NCI-H345 (cell line): ENCODE measurements around the gene ZNF548.
"Not testable (repeated sequence)": the region's sequence is repeated elsewhere in the genome, so short reads cannot be mapped to it uniquely, and the experiment has no call there.

Experiments
- DNase-seq: peaks from one replicate; lab custom pipeline; 2025; lab: John Stamatoyannopoulos, UW

Gene ZNF548

GRCh38 chr19:57389730-57390598 is at the start of gene ZNF548:
TSS of gene ZNF548 (plus strand) at chr19:57389854. CDS start at chr19:57390100, 246 bp downstream.
- DNase-seq, result peak; percentile 94

- DNase-seq, result no peak
Measured at GRCh38 chr19:57342582-57342981, 47.1 kb upstream of the ZNF548 start.

GRCh38 chr19:57348136-57348535 is 41.5 kb upstream of the ZNF548 start:
- no peak for DNase-seq

- DNase-seq, result peak; percentile 90
Measured at GRCh38 chr19:57350877-57351805, 38.5 kb upstream of the ZNF548 start, which contains the start of gene ZNF304. TSS of gene ZNF304 (plus strand) at chr19:57351271. CDS start at chr19:57351665, 394 bp downstream.

- no peak for DNase-seq
Measured at GRCh38 chr19:57351867-57352266, 37.8 kb upstream of the ZNF548 start.

GRCh38 chr19:57355916-57356315 is 33.7 kb upstream of the ZNF548 start:
- no peak for DNase-seq

- no peak for DNase-seq
Measured at GRCh38 chr19:57357406-57357805, 32.2 kb upstream of the ZNF548 start.

- no peak for DNase-seq
Measured at GRCh38 chr19:57359300-57359699, 30.4 kb upstream of the ZNF548 start.

GRCh38 chr19:57362419-57362818 is 27.2 kb upstream of the ZNF548 start:
- no peak for DNase-seq

GRCh38 chr19:57362997-57363687 is 26.5 kb upstream of the ZNF548 start, which contains the start of the genes TRAPPC2B and ZNF547:
TSS of gene TRAPPC2B (plus strand) at chr19:57363551. CDS start at chr19:57364834, 1,283 bp downstream.
TSS of gene ZNF547 (plus strand) at chr19:57363551. CDS start at chr19:57368556, 5,005 bp downstream.
- DNase-seq, result peak; percentile 98

- no peak for DNase-seq
Measured at GRCh38 chr19:57363688-57364181, 25.9 kb upstream of the ZNF548 start.

GRCh38 chr19:57366776-57367175 is 22.9 kb upstream of the ZNF548 start:
- no peak for DNase-seq

- DNase-seq, result no peak
Measured at GRCh38 chr19:57374179-57374578, 15.5 kb upstream of the ZNF548 start.

GRCh38 chr19:57374647-57375046 is 15.0 kb upstream of the ZNF548 start:
- not testable (repeated sequence) for DNase-seq

GRCh38 chr19:57376151-57376550 is 13.5 kb upstream of the ZNF548 start:
- no peak for DNase-seq

- no peak for DNase-seq
Measured at GRCh38 chr19:57377498-57378146, 12.0 kb upstream of the ZNF548 start.

GRCh38 chr19:57380923-57381322 is 8.7 kb upstream of the ZNF548 start:
- DNase-seq, result no peak

- DNase-seq, result no peak
Measured at GRCh38 chr19:57382806-57383488, 6.7 kb upstream of the ZNF548 start.

GRCh38 chr19:57389194-57389729 is 392 bp upstream of the ZNF548 start:
- DNase-seq, result no peak

GRCh38 chr19:57395710-57396109 is 6.1 kb downstream of the ZNF548 start:
- DNase-seq, result no peak
